ENCODE measurements around the gene GTF2A2.

GTF2A2 gene

GRCh38 chr15:59656897-59657634 is at the start of gene GTF2A2 (continued):
- TF ChIP-seq ZNF449 (tag by site-specific recombination; IDR thresholded peaks at IDR 0.05) (no peak), SCRT1 (tag by site-specific recombination; IDR thresholded peaks at IDR 0.05; ENCODE audit: borderline replicate concordance) (no peak), ZNF354C (tag by site-specific recombination; IDR thresholded peaks at IDR 0.05; ENCODE audit: borderline replicate concordance, low read depth) (no peak), ZNF548 (tag by site-specific recombination; IDR thresholded peaks at IDR 0.05) (no peak), ZNF639 (tag by site-specific recombination; IDR thresholded peaks at IDR 0.05) (no peak), ZBTB44 (tag by site-specific recombination; IDR thresholded peaks at IDR 0.05) (no peak), MZF1 (tag by site-specific recombination; IDR thresholded peaks at IDR 0.05; ENCODE audit: borderline replicate concordance) (no peak), ZBTB49 (tag by site-specific recombination; IDR thresholded peaks at IDR 0.05; ENCODE audit: low read depth) (no peak), ZNF37A (tag by site-specific recombination; IDR thresholded peaks at IDR 0.05) (no peak), ZNF23 (tag by site-specific recombination; IDR thresholded peaks at IDR 0.05; ENCODE audit: borderline replicate concordance) (no peak), ZNF184 (tag by site-specific recombination; IDR thresholded peaks at IDR 0.05) (no peak), PRDM10 (tag by site-specific recombination; IDR thresholded peaks at IDR 0.05) (peak; percentile 12; the same call in 1 of the 2 replicates), SP3 (tag by site-specific recombination; IDR thresholded peaks at IDR 0.05) (peak; percentile 76), ZNF654 (tag by site-specific recombination; IDR thresholded peaks at IDR 0.05; ENCODE audit: low read depth) (no peak), ZNF596 (tag by site-specific recombination; IDR thresholded peaks at IDR 0.05) (no peak), ZSCAN23 (tag by site-specific recombination; IDR thresholded peaks at IDR 0.05) (no peak), ELK4 (IDR thresholded peaks at IDR 0.05; ENCODE audit: borderline replicate concordance, low read depth, low read length) (no peak), ATF2 (tag by site-specific recombination; IDR thresholded peaks at IDR 0.05; ENCODE audit: low read depth) (no peak), ZNF571 (tag by site-specific recombination; IDR thresholded peaks at IDR 0.05) (no peak), ZBTB1 (tag by site-specific recombination; IDR thresholded peaks at IDR 0.05) (no peak), ZNF239 (tag by site-specific recombination; IDR thresholded peaks at IDR 0.05) (no peak), ZBTB20 (tag by site-specific recombination; IDR thresholded peaks at IDR 0.05) (no peak), ZNF623 (tag by site-specific recombination; IDR thresholded peaks at IDR 0.05) (0 out of 2 replicates have a peak, but pooled peaks have one; percentile 19), SP2 (tag by site-specific recombination; IDR thresholded peaks at IDR 0.05) (peak; percentile 83), ZNF558 (tag by site-specific recombination; IDR thresholded peaks at IDR 0.05) (no peak), ZNF555 (tag by site-specific recombination; conservative IDR thresholded peaks at IDR 0.05) (no peak), ZNF366 (tag by site-specific recombination; conservative IDR thresholded peaks at IDR 0.05) (no peak)
